SW 1271 (cell line): ENCODE results near the gene UPK1A.
"Not testable (repeated sequence)": the region's sequence is repeated elsewhere in the genome, so short reads cannot be mapped to it uniquely, and the experiment has no call there.

Experiments used
- DNase-seq, 2 experiments: peaks; one replicate each; lab custom pipeline; 2025; lab: John Stamatoyannopoulos, UW

The UPK1A gene

GRCh38 chr19:35718345-35719041 is 52.2 kb downstream of the UPK1A start:
- DNase-seq: no peak

DNA sequence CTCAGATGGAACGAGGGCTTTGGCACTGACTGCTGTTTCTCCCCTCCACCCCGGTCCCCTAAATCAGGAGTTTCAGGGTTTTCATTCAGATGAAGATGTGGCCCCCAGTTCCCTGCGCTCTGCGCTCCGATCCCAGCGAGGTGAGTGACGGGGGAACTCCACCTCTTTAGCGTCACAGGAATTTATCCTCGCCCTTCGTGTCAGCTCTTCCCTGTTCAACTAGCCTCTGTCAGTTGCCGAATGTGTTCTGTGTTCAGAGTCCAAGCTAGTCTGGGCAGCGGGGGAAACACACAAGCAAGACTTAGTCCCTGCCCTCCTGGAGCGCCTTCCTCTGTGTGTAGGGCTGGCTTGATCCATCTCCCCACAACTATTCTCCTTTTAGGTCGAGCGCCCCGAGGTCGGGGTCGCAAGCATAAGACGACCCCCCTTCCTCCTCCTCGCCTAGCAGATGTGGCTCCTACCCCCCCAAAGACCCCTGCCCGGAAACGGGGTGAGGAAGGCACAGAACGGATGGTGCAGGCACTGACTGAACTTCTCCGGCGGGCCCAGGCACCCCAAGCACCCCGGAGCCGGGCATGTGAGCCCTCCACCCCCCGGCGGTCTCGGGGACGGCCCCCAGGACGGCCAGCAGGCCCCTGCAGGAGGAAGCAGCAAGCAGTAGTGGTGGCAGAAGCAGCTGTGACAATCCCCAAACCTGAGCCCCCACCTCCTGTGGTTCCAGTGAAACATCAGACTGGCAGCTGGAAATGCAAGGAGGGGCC is 53.3 kb downstream of the UPK1A start:
- DNase-seq: no peak

- DNase-seq: no peak
Observed at GRCh38 chr19:35720163-35720524, 53.8 kb downstream of the UPK1A start.

- no peak for DNase-seq
Observed at GRCh38 chr19:35720648-35721047, 54.3 kb downstream of the UPK1A start.

GRCh38 chr19:35721374-35721773 is 55.1 kb downstream of the UPK1A start:
- DNase-seq: no peak

- no peak for DNase-seq
Observed at GRCh38 chr19:35722461-35722860, 56.1 kb downstream of the UPK1A start.

- DNase-seq: no peak
Observed at GRCh38 chr19:35722897-35723296, 56.6 kb downstream of the UPK1A start.

GRCh38 chr19:35723671-35724070 is 57.4 kb downstream of the UPK1A start:
- DNase-seq: no peak

- DNase-seq: not testable (repeated sequence)
Observed at GRCh38 chr19:35724132-35724531, 57.8 kb downstream of the UPK1A start.

DNA sequence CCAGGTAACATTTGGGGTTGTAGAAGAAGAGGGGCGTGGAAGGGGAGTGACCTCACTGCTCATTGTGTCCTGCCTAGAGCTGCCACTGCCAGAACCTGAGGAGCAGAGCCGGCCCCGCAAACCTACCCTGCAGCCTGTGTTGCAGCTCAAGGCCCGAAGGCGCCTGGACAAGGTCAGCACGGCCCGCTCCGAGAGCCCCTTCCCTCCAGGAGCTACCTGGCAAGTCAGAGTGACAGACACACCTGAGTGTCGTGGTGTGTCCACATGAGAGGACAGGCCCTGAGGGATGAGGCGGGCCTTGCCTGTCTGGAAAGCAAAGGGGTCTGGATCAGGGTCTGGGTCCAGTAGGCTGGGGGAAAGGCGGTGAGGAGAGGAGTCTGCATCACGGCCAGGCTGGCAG is 58.2 kb downstream of the UPK1A start:
- DNase-seq: no peak

DNA sequence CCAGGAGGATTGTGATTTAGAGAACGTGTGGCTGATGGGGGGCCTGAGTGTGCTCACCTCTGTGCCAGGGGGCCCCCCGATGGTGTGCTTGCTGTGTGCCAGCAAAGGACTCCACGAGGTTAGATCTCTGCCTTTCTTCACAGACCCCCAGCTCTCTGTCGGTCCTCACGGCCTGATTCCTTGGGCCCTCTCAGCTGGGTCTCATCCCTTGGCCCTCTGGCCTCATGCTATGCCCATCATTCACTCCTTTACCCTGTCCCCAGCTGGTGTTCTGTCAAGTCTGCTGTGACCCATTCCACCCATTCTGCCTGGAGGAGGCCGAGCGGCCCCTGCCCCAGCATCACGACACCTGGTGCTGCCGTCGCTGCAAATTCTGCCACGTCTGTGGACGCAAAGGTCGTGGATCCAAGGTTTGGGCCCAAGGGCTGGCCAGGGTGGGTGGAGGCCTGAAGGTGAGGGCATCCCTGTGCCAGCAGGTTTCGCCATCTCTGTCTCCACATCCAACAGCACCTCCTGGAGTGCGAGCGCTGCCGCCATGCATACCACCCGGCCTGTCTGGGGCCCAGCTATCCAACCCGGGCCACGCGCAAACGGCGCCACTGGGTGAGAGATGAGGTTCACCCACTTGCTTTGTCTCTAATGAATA is 59.0 kb downstream of the UPK1A start:
- no peak for DNase-seq

DNA sequence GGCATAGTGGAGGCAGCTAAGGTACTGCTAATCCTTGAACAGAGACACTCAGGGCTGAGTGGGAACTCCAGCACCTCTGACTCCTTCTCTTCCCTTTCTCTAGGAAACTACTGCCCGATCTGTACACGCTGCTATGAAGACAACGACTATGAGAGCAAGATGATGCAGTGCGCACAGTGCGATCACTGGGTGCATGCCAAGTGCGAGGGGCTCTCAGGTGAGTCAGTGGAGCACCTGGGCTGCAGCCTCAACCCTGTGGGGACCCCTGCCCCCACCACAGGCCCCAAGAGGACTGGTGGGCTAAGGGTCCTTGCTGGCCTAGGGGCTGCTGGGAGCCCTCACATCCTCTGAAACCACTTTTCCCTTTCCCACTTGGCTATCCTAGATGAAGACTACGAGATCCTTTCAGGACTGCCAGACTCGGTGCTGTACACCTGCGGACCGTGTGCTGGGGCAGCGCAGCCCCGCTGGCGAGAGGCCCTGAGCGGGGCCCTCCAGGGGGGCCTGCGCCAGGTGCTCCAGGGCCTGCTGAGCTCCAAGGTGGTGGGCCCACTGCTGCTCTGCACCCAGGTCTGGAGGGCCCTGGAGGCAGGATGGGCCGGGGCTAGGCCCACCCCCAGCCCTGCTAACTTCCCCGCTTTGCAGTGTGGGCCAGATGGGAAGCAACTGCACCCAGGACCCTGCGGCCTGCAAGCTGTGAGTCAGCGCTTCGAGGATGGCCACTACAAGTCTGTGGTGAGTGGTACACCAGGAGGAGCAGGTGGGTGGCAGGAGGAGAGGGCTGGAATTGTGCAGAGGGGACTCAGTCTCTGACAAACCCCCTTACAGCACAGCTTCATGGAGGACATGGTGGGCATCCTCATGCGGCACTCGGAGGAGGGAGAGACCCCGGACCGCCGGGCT is 61.0 kb downstream of the UPK1A start:
- no peak for DNase-seq
